AG09319 (cell line): ENCODE measurements around the gene GALP.

ENCODE experiments used
- DNase-seq: peaks from one replicate; pipeline ENCODE4 v3.0.0-alpha.2; 2010; ENCODE audit warnings: low read depth; ENCODE audit errors: extremely low read depth
- TF ChIP-seq, protein P1 (sequence below): IDR thresholded peaks from 2 replicates; pipeline ENCODE4 v1.5.1; 2011; ENCODE audit warnings: low read depth, mild to moderate bottlenecking, inconsistent platforms, low read length, moderate library complexity

The GALP gene

DNA sequence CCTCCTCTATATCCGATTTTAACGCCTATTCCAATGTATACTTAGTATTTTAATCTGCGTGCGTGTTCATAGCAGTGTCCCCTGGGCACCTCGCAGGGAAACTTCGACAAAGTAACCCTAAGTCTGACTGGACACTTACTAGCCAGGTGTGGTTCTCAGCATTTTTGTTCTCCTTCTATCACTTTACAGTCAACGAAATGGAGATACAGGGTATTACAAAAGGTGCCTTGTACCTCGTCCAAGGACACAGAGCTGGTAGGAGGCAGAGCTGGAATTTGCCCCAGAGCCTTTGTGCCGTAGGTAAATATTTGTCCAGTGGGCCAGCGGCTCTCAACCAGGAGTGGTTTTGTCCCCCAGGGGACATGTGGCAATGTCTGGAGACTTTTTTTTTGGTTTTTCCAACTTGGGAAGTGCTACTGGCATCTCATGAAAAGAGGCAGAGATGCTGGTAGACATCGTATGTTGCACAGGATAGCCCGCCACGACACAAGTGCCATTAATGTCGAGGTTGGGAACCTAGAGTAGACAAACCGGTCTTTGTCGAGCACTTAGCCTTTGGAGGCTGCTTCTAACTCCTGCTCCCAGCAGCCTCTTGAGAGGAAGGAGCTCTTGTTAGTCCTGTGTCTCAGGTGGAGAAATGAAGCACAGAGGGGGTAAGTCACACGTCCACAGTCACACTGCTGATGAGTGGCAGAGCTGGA, 33.6 kb upstream of the GALP start:
- TF ChIP-seq, protein P1, sequence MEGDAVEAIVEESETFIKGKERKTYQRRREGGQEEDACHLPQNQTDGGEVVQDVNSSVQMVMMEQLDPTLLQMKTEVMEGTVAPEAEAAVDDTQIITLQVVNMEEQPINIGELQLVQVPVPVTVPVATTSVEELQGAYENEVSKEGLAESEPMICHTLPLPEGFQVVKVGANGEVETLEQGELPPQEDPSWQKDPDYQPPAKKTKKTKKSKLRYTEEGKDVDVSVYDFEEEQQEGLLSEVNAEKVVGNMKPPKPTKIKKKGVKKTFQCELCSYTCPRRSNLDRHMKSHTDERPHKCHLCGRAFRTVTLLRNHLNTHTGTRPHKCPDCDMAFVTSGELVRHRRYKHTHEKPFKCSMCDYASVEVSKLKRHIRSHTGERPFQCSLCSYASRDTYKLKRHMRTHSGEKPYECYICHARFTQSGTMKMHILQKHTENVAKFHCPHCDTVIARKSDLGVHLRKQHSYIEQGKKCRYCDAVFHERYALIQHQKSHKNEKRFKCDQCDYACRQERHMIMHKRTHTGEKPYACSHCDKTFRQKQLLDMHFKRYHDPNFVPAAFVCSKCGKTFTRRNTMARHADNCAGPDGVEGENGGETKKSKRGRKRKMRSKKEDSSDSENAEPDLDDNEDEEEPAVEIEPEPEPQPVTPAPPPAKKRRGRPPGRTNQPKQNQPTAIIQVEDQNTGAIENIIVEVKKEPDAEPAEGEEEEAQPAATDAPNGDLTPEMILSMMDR = no peak
- DNase-seq = no peak

DNA sequence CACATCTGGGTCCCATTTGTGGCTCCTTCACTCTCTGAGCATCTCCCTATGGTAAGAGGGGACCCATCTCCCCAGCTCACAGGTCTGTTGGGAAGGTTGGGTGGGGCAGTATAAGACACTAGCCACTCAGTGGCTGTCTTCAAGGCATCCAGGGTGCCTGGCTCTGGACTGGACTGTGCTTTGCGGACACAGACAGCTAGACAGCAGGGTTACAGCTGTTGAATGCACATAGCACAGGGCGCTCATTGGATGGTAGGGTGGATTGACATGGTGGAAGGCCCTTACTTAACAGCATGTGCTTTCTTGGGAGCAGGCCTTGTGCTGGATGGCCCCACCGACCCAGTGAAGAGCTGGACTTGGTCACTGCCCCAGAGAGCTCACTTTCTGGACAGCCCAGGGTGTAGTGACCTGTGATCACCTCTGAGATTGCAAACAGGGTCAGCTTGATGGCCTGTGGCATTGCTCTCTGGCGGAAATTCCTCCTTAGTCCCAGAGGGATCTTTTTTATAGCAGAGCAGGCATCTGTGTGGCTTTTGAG, 32.8 kb upstream of the GALP start:
- TF ChIP-seq, protein P1 = no peak
- DNase-seq = no peak

DNA sequence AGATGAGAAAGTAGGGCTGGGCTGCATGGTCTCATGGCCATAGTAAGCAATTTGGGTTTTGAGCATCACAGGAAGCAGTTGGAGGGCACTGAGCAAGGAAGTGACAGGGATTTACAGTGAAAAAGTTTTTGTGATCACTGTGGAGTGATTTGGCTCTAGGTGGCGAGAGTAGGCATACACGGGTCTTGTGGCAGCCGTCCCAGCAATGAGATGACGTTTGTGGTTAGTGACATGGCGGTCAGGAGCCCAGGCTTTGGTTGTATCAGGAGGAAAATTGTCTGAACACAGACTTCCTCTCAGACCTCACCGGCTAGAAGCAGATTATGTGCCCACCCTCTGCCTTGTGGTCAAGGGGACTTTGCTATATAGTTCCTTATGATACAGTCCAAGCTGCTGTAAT, 31.4 kb upstream of the GALP start:
- TF ChIP-seq, protein P1 = no peak
- no peak for DNase-seq

DNA sequence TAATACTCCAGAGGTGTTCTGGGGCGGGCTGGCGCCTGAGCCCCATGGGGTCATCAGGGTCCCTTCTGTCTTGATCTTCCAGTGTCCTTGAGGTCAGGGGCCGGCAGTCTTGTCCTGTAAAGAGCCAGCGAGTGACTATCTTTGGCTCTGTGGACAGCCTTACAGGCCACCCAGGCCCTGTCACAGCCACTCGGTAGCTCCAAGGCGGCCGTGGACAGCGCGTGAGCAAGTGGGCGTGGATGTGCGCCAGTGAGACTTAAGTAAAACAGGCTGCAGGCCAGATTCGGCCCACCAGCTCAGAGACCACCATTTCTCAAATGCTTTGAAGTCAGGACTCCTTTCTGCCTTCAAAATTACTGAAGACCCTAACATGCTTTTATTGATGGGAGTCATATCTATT, 31.0 kb upstream of the GALP start:
- no peak for DNase-seq
- TF ChIP-seq, protein P1 = no peak

DNA sequence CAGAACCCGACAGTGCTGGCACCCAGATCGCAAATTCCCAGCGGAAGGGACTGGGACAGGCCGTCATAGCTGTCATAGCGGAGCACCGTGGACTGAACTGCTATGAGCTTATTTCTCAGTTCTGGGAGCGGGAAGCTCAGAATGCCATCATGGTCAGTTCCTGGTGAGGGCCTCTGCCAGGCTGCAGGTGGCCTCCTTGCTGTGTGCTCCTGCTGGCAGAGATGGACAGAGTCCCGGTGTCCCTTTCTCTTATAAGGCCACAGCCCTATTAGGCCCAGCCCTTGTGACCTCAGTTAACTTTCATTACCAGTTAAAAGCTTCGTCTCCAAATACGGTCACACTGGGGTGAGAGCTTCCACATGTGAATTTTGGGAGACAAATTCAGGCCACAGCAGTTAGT, 30.1 kb upstream of the GALP start:
- no peak for DNase-seq
- TF ChIP-seq, protein P1 = no peak

DNA sequence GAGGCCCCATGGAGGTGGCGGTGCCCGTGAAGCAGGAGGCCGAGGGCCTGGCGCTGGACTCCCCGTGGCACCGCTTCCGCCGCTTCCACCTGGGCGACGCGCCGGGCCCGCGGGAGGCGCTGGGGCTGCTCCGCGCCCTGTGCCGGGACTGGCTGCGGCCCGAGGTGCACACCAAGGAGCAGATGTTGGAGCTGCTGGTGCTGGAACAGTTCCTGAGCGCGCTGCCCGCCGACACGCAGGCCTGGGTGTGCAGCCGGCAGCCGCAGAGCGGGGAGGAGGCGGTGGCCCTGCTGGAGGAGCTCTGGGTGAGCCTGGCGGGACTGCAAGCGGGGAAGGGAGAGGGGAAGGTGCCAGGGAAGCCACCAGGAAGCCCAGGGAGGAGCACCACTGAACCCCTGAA, 28.9 kb upstream of the GALP start:
- no peak for DNase-seq
- TF ChIP-seq, protein P1 = no peak

DNA sequence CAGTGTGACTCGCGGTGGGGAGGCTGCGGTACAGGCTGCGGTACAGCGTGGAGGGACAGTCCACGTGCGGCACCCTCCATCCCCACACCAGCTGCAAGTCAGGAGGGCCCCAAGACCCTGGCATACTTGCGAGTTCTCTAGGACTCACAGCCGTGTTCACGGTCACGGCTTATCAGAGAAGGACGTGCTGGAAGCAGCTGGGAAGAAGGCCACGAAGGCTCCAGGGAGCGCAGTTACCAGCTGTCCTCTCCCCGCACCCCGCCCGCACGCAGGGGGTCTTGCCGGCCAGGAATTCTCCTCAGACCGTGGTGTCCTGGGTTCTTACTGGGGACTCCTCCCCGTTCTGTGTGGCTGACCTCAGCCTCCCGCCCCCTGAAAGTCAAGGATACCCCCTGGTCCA, 28.5 kb upstream of the GALP start:
- DNase-seq = no peak
- TF ChIP-seq, protein P1 = no peak
